ENCODE data around the gene BCL2L12. TPM values are rescaled to one million over a fixed set of nuclear protein-coding genes. Genes with fewer than 3 reads are reported as not detected.

BCL2L12 gene
- total RNA-seq, 1 experiment from 2014 or later: 145 TPM

DNA sequence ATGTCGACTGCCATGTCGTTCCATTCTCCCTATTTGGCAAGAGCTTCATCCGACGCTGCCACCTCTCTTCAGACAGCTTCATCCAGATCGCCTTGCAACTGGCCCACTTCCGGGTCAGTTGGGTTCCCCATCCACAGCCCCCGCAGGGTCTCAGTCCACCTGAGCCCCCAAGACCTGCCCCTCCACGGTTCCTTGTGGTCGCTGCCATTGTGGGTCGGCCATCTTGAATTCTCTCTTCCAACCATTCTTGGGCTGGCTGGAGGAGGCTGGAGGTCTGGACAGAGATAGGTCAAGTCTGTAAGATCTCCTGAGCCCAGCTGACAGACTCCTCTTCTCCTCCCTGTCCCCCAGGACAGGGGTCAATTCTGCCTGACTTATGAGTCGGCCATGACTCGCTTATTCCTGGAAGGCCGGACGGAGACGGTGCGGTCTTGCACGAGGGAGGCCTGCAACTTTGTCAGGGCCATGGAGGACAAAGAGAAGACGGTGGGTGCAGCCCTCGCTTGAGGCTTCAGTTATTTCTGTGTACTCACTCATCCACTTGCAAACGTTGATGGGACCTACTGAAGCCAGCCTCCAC is 44.7 kb downstream of the BCL2L12 start:
- H4K91ac ChIP-seq (ENCODE audit: insufficient read length, low read depth, low read length): no peak overlapping the region
- H2BK5ac ChIP-seq (ENCODE audit: insufficient read length, low read length): no peak overlapping the region
- H3K56ac ChIP-seq (ENCODE audit: insufficient read length, low read depth, low read length): no peak overlapping the region
- H2BK20ac ChIP-seq (ENCODE audit: low read depth, low read length, poor library complexity, severe bottlenecking): no peak overlapping the region
- Mint-ChIP-seq H3K27me3 (ENCODE audit: low read depth) (no peaks in the 10 kb centered on the region; the same call in 1 of the 2 replicates), H3K4me3 (no peak overlapping the region; a peak in 1 of 5 replicates), H3K27ac (no peak overlapping the region; a peak in 1 of 7 replicates), H3K9me3 (peaks cover 3% of the 10 kb centered on the region in 2 experiments; a peak in 2 of 5 replicates), H3K4me1 (peaks cover 0 to 9% of the 10 kb centered on the region in 2 experiments; a peak in 2 of 4 replicates), H3K36me3 (ENCODE audit: insufficient read depth in 1 of 3, low read depth in 3 of 3) (peaks cover 43 to 74% (median 70%) of the 10 kb centered on the region in 3 experiments)
- no peaks in the 10 kb centered on the region for H3K27me3 ChIP-seq (ENCODE audit: insufficient read depth, low read length)
- no peak overlapping the region for H3K9ac ChIP-seq (ENCODE audit: extremely low read depth, insufficient read length, low read length)
- no peak overlapping the region for H3K4me2 ChIP-seq (ENCODE audit: insufficient read depth, insufficient read length, low read length)
- no peak overlapping the region for H2BK15ac ChIP-seq (ENCODE audit: low read depth, low read length)
- no peak overlapping the region for H3K4ac ChIP-seq (ENCODE audit: low read depth, low read length)
- no peak overlapping the region for H2BK120ac ChIP-seq (ENCODE audit: low read depth, low read length, poor library complexity, severe bottlenecking)
- H3K23me2 ChIP-seq (ENCODE audit: insufficient read length, low read depth, low read length, poor library complexity, severe bottlenecking): no peaks in the 10 kb centered on the region
- no peaks in the 10 kb centered on the region for H4K20me1 ChIP-seq (ENCODE audit: control insufficient read depth, insufficient read depth, insufficient read length)
- H3K79me1 ChIP-seq (ENCODE audit: insufficient read depth, low read depth, low read length, poor library complexity, severe bottlenecking): no peaks in the 10 kb centered on the region
- TF ChIP-seq, protein P1, sequence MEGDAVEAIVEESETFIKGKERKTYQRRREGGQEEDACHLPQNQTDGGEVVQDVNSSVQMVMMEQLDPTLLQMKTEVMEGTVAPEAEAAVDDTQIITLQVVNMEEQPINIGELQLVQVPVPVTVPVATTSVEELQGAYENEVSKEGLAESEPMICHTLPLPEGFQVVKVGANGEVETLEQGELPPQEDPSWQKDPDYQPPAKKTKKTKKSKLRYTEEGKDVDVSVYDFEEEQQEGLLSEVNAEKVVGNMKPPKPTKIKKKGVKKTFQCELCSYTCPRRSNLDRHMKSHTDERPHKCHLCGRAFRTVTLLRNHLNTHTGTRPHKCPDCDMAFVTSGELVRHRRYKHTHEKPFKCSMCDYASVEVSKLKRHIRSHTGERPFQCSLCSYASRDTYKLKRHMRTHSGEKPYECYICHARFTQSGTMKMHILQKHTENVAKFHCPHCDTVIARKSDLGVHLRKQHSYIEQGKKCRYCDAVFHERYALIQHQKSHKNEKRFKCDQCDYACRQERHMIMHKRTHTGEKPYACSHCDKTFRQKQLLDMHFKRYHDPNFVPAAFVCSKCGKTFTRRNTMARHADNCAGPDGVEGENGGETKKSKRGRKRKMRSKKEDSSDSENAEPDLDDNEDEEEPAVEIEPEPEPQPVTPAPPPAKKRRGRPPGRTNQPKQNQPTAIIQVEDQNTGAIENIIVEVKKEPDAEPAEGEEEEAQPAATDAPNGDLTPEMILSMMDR (conservative IDR thresholded peaks at IDR 0.05): no peak
- no peak overlapping the region for H4K5ac ChIP-seq (ENCODE audit: insufficient read length, low read depth, low read length)
- H3K79me2 ChIP-seq (ENCODE audit: insufficient read depth, low read length): no peaks in the 10 kb centered on the region
- no peak overlapping the region for H2AK5ac ChIP-seq (ENCODE audit: insufficient read length, low read length)
- no peak overlapping the region for H4K8ac ChIP-seq (replicated peaks; ENCODE audit: insufficient read length, low read depth, low read length)
- H3K14ac ChIP-seq (ENCODE audit: insufficient read depth, low read length): no peak overlapping the region
- no peak for DNase-seq
- H3K23ac ChIP-seq (ENCODE audit: insufficient read length, low read depth, low read length): no peak overlapping the region
- H3K9me3 ChIP-seq (ENCODE audit: control insufficient read depth, low read depth, low read length): no peaks in the 10 kb centered on the region
- no peak overlapping the region for H3K18ac ChIP-seq (ENCODE audit: insufficient read length, low read depth, low read length)
- H3T11ph ChIP-seq (ENCODE audit: low read length): no peak overlapping the region
- no peak overlapping the region for H3K27ac ChIP-seq (ENCODE audit: insufficient read length, low read depth, low read length)
- no CpG with 5 or more reads among the region's 20 CpGs for WGBS (ENCODE audit: extremely low coverage, insufficient read length, low lambda C conversion rate)
- no peak overlapping the region for H2BK12ac ChIP-seq (ENCODE audit: insufficient read length, low read depth, low read length)
- no peaks in the 10 kb centered on the region for H3K4me1 ChIP-seq (ENCODE audit: insufficient read depth, low read length)
- H2AFZ ChIP-seq (ENCODE audit: low read length): no peak overlapping the region
